Measurements from ENCODE around the gene CHD6. TPM values are rescaled to one million over a fixed set of nuclear protein-coding genes. Genes with fewer than 3 reads are reported as not detected.

Gene CHD6
- total and polyA plus RNA-seq, 3 donors from 2014 or later: 21.3 to 73.9 (median 71.5) TPM

DNA sequence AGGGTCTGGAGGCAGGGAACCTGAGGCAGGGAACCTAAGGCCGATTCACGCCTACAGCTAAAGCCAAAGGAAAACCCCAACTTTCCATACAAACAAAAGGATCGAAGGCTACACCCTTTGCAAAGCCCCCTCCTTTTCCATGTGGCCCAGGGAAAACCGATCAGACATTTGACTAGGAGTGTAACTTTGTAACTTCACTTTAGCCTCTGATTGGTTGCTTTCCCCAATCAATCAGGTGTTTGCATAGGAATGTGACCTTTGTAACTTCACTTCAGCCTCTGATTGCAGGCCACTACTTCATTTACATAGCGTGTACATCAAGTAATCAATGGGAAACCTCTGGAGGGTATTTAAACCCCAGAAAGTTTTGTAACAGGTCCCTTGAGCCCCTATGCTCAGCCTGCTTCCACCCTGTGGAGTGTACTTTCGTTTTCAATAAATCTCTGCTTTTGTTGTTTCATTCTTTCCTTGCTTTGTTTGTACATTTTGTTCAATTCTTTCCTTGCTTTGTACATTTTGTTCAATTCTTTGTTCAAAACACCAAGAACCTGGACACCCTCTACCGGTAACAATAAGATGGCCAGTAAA lies 43.3 kb downstream of the CHD6 start:
- Histone ChIP-seq H3K4me1 (peaks cover 8% of the 10 kb centered on the region), H3K9me3 (no peaks in the 10 kb centered on the region), H3K4me3 (no peak overlapping the region), H3K27me3 (no peaks in the 10 kb centered on the region), H3K36me3 (ENCODE audit: low read depth, missing control alignments) (no peaks in the 10 kb centered on the region), H3K27ac (no peak overlapping the region)
- TF ChIP-seq POLR2A (IDR thresholded peaks at IDR 0.05): no peak
- no peak for DNase-seq
- WGBS, 2 donors: 81 to 85% methylated on average over 7 of the region's 7 CpGs
- intact Hi-C loops (cut with DNase I; ENCODE audit: low total_unique reads): no loop called here

DNA sequence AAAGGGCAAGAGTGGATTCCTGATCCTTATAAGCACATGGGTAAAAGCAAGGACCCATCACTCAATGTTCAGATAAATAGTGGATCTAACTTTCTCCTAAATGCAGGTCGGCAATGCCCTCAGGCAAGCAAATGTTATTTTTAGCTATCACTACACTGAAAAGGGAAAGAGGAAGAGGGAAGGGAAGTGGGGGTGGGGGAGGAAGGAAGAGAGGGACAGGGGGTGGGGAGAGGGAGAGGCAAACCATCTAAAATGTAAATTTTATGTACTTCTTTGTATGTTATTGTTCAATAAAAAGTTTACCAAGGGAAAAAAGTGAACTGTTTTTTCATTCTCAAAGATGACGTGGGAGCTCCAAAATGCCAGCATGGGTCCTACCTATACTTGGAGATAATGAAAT lies 44.2 kb downstream of the CHD6 start:
- no peak overlapping the region for H3K4me3 ChIP-seq
- no peaks in the 10 kb centered on the region for H3K27me3 ChIP-seq
- 63 to 73% methylated on average over 2 of the region's 2 CpGs for WGBS, 2 donors
- intact Hi-C loops (cut with DNase I; ENCODE audit: low total_unique reads): no loop called here
- peaks cover 8% of the 10 kb centered on the region for H3K4me1 ChIP-seq
- H3K27ac ChIP-seq: no peak overlapping the region
- TF ChIP-seq, protein P1, sequence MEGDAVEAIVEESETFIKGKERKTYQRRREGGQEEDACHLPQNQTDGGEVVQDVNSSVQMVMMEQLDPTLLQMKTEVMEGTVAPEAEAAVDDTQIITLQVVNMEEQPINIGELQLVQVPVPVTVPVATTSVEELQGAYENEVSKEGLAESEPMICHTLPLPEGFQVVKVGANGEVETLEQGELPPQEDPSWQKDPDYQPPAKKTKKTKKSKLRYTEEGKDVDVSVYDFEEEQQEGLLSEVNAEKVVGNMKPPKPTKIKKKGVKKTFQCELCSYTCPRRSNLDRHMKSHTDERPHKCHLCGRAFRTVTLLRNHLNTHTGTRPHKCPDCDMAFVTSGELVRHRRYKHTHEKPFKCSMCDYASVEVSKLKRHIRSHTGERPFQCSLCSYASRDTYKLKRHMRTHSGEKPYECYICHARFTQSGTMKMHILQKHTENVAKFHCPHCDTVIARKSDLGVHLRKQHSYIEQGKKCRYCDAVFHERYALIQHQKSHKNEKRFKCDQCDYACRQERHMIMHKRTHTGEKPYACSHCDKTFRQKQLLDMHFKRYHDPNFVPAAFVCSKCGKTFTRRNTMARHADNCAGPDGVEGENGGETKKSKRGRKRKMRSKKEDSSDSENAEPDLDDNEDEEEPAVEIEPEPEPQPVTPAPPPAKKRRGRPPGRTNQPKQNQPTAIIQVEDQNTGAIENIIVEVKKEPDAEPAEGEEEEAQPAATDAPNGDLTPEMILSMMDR (IDR thresholded peaks at IDR 0.05): no peak
- TF ChIP-seq POLR2A (IDR thresholded peaks at IDR 0.05): no peak
- no peaks in the 10 kb centered on the region for H3K9me3 ChIP-seq
- H3K36me3 ChIP-seq (ENCODE audit: low read depth, missing control alignments): no peaks in the 10 kb centered on the region
- no peak for DNase-seq

DNA sequence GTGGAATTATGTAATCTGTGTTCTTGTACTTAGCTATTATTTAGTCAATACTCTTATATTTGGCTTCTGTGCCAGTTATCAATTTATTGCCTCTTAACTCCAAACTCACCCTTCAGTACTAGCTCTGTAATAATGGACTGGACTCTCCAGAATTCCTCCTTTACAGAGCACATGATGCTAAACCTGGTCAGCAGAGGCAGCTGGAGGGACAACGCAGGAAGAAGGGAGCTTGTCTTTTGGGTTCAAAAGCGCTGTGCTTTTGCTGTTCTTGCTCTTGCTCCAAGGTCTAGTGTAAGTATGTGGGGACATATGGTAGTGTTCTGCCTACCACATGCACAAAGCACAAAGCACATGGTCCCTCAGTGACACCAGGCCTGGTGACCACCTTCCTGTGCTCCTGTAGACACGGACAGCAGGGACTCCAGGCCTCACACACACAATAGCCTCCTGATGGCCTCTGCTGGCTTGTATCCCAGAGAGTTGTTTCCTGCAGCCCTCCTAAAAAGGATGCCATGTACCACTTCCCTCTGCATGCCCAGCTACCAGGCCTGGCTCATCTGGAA lies 46.1 kb downstream of the CHD6 start:
- H3K27ac ChIP-seq: no peak overlapping the region
- no peaks in the 10 kb centered on the region for H3K36me3 ChIP-seq (ENCODE audit: low read depth, missing control alignments)
- whole genome bisulfite sequencing, 2 donors: 75 to 85% methylated on average over 3 of the region's 3 CpGs
- TF ChIP-seq POLR2A (IDR thresholded peaks at IDR 0.05): no peak
- TF ChIP-seq, protein P1 (IDR thresholded peaks at IDR 0.05): no peak
- no peak for DNase-seq
- no peaks in the 10 kb centered on the region for H3K9me3 ChIP-seq
- no peak overlapping the region for H3K4me3 ChIP-seq
- H3K4me1 ChIP-seq: peaks cover 5% of the 10 kb centered on the region
- no peaks in the 10 kb centered on the region for H3K27me3 ChIP-seq
- intact Hi-C loops (cut with DNase I; ENCODE audit: low total_unique reads): no loop called here

DNA sequence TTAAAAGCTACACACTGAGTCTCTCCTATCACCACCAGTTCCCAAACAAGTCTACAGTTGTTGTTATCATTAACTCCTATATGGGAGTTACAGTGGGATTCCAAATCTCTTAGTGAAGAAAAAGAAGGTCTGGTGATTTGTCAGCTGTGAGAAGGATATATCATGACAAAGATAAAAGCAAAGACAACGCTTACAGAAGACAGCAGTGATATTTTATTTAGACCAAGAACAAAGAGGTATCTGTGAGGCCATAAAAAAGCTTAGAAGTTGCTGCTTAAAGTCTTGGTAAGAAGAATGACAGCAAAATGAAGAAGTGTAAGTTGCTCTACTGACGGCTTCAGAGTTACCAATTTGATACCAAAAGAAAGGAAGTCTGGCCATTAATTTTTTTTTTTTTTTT lies 47.2 kb downstream of the CHD6 start:
- H3K27ac ChIP-seq: no peak overlapping the region
- TF ChIP-seq, protein P1 (IDR thresholded peaks at IDR 0.05): no peak
- no peak for TF ChIP-seq POLR2A (IDR thresholded peaks at IDR 0.05)
- 53 to 75% methylated on average over 2 of the region's 2 CpGs for WGBS, 2 donors
- DNase-seq: no peak
- intact Hi-C loops (cut with DNase I; ENCODE audit: low total_unique reads): no loop called here
- no peaks in the 10 kb centered on the region for H3K9me3 ChIP-seq
- no peaks in the 10 kb centered on the region for H3K36me3 ChIP-seq (ENCODE audit: low read depth, missing control alignments)
- peaks cover 3% of the 10 kb centered on the region for H3K4me1 ChIP-seq
- H3K27me3 ChIP-seq: no peaks in the 10 kb centered on the region
- no peak overlapping the region for H3K4me3 ChIP-seq

DNA sequence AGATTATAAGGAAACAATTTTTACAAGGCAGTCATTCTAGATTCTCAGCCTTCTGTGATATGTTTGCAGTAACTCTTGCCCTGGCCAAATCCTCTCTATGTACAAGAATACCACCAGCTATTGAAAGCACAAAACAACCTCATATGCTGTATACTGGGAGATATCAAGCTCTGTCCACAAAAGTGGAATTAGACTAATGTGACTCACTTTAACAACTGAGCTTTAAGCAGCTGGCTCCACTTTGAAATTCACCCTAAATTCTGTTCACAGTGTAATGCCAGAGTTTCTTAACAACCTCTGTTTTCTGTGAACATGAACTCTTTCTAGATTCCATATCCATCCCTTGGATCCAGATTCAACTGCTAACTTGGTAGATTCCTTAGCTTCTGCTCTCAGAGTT lies 47.6 kb downstream of the CHD6 start:
- H3K27me3 ChIP-seq: no peaks in the 10 kb centered on the region
- H3K27ac ChIP-seq: no peak overlapping the region
- H3K4me1 ChIP-seq: peaks cover 3% of the 10 kb centered on the region
- H3K36me3 ChIP-seq (ENCODE audit: low read depth, missing control alignments): no peaks in the 10 kb centered on the region
- TF ChIP-seq, protein P1 (IDR thresholded peaks at IDR 0.05): no peak
- TF ChIP-seq POLR2A (IDR thresholded peaks at IDR 0.05): no peak
- DNase-seq: no peak
- no peaks in the 10 kb centered on the region for H3K9me3 ChIP-seq
- intact Hi-C loops (cut with DNase I; ENCODE audit: low total_unique reads): no loop called here
- H3K4me3 ChIP-seq: no peak overlapping the region

Data from testis (tissue), 3 donors.